Loucy (cell line): ENCODE measurements around the gene TBX3.

ENCODE experiments used
- H2AFZ ChIP-seq: fragments of 200-600 bp; sonication (generic); 2 replicates; pipeline ENCODE4 v1.6.0; 2016; ENCODE audit warnings: antibody characterized with exemption, mild to moderate bottlenecking, low read length, moderate library complexity
- H3F3A ChIP-seq: fragments of 200-600 bp; 2 replicates; pipeline ENCODE4 v1.6.0; 2016; ENCODE audit warnings: antibody characterized with exemption, low read depth, mild to moderate bottlenecking
- H3K27me3 ChIP-seq: fragments of 200-600 bp; sonication (generic); 2 replicates; pipeline ENCODE4 v1.6.1; 2014; ENCODE audit warnings: low read length, mild to moderate bottlenecking; ENCODE audit not compliant: insufficient read depth, poor library complexity, severe bottlenecking
- H3K36me3 ChIP-seq: fragments of 200-600 bp; sonication (generic); 2 replicates; pipeline ENCODE4 v1.6.1; 2016; ENCODE audit warnings: low read length; ENCODE audit not compliant: insufficient read depth
- H3K4me1 ChIP-seq: fragments of 200-600 bp; sonication (generic); 2 replicates; pipeline ENCODE4 v1.5.1; 2014; ENCODE audit warnings: low read length, mild to moderate bottlenecking; ENCODE audit not compliant: insufficient read depth, poor library complexity, severe bottlenecking
- H3K4me2 ChIP-seq: fragments of 200-600 bp; sonication (generic); 2 replicates; pipeline ENCODE4 v1.6.0; 2014; ENCODE audit warnings: antibody characterized with exemption, low read length, low read depth, mild to moderate bottlenecking; ENCODE audit not compliant: poor library complexity, severe bottlenecking
- H3K4me3 ChIP-seq: fragments of 200-600 bp; sonication (generic); 2 replicates; pipeline ENCODE4 v1.5.1; 2014; ENCODE audit warnings: low read length, mild to moderate bottlenecking, mixed read lengths; ENCODE audit not compliant: poor library complexity, severe bottlenecking
- H3K79me2 ChIP-seq: fragments of 200-600 bp; sonication (generic); 2 replicates; pipeline ENCODE4 v1.6.1; 2014; ENCODE audit warnings: low read length; ENCODE audit not compliant: insufficient read depth
- H3K9ac ChIP-seq: fragments of 200-600 bp; sonication (generic); 2 replicates; pipeline ENCODE4 v1.6.0; 2014; ENCODE audit warnings: mild to moderate bottlenecking, low read depth, low read length, moderate library complexity; ENCODE audit not compliant: poor library complexity, severe bottlenecking
- H3K9me2 ChIP-seq: fragments of 200-600 bp; sonication (generic); replicated peaks from 2 replicates; pipeline ENCODE4 v1.6.1; 2016; ENCODE audit warnings: low read depth, low read length, mixed read lengths
- H3K9me3 ChIP-seq: fragments of 200-600 bp; sonication (generic); 2 replicates; pipeline ENCODE4 v1.6.1; 2014; ENCODE audit warnings: mild to moderate bottlenecking, antibody characterized with exemption, low read length, low read depth; ENCODE audit not compliant: insufficient read depth
- H4K20me1 ChIP-seq: fragments of 200-600 bp; sonication (generic); 2 replicates; pipeline ENCODE4 v1.6.0; 2014; ENCODE audit warnings: antibody characterized with exemption, low read length, mild to moderate bottlenecking; ENCODE audit not compliant: insufficient read depth, poor library complexity, severe bottlenecking
- EZH2phosphoT487 ChIP-seq: fragments of 200-600 bp; IDR thresholded peaks from 2 replicates; pipeline ENCODE4 v1.6.1; 2018; ENCODE audit warnings: antibody characterized with exemption, mild to moderate bottlenecking, moderate library complexity, borderline replicate concordance
- TF ChIP-seq, protein P1 (sequence below): fragments of 200-600 bp; sonication (generic); conservative IDR thresholded peaks from 2 replicates; pipeline ENCODE4 v1.5.1; 2014; ENCODE audit warnings: mild to moderate bottlenecking, antibody characterized with exemption, low read length

Gene TBX3

DNA sequence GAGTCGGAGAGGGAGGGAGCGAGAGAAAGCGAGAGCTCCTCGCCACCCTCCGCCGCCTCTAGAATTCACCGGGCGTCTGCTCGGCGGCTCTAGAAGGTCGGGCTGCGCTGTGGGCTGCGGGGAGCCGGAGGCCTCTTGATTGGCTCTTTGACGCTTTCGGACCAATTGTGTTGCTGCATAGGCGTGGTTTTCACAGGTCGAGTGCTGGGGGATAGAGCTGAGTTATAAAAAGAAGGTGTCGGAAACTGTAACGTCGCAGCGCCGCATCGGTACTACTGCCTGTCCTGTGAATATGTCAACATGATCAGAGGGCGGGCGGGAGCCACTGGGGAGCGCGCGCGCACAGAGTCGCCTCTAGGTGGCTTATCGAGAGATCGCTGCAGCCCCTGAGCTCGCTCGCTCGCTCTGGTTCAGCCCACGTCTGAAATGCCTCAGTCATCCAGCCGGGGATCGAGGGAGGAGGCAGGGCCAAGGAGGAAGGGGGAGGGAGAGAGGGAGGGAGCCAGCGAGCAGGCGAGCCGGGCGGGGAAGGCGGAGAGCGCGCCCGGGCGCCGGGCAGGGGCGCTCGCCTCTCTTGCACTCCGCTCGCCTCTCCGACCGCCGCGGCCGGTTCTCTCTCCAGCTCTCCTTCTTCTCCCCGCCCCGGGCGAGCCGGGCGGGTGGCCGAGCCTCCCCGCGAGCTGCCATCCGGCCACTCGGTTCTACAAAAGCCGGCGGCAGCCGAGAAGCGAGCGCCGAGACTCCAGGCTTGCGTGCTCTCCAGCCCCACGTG is at the start of gene TBX3:
TSS of gene TBX3 (minus strand) at position 78 of the 772 bp plus-strand sequence. CDS start 975 bp downstream, outside the sequence.
- no peak for TF ChIP-seq EZH2phosphoT487
- TF ChIP-seq, protein P1, sequence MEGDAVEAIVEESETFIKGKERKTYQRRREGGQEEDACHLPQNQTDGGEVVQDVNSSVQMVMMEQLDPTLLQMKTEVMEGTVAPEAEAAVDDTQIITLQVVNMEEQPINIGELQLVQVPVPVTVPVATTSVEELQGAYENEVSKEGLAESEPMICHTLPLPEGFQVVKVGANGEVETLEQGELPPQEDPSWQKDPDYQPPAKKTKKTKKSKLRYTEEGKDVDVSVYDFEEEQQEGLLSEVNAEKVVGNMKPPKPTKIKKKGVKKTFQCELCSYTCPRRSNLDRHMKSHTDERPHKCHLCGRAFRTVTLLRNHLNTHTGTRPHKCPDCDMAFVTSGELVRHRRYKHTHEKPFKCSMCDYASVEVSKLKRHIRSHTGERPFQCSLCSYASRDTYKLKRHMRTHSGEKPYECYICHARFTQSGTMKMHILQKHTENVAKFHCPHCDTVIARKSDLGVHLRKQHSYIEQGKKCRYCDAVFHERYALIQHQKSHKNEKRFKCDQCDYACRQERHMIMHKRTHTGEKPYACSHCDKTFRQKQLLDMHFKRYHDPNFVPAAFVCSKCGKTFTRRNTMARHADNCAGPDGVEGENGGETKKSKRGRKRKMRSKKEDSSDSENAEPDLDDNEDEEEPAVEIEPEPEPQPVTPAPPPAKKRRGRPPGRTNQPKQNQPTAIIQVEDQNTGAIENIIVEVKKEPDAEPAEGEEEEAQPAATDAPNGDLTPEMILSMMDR: no peak
- H3K27me3 ChIP-seq: no peaks in the 10 kb centered on the region
- H3K9ac ChIP-seq: no peak within 1 kb of the TSS
- H3K4me2 ChIP-seq: no peak within 1 kb of the TSS
- no peaks in the 10 kb centered on the region for H3K36me3 ChIP-seq
- no peaks in the 10 kb centered on the region for H3K9me2 ChIP-seq
- H3F3A ChIP-seq: no peaks in the 10 kb centered on the region
- H4K20me1 ChIP-seq: no peaks in the 10 kb centered on the region
- peaks cover 6% of the 10 kb centered on the region; the same call in 1 of the 2 replicates for H3K9me3 ChIP-seq
- H2AFZ ChIP-seq: no peak within 1 kb of the TSS
- H3K4me1 ChIP-seq: no peaks in the 10 kb centered on the region
- no peak within 1 kb of the TSS for H3K4me3 ChIP-seq
- H3K79me2 ChIP-seq: no peaks in the 10 kb centered on the region

DNA sequence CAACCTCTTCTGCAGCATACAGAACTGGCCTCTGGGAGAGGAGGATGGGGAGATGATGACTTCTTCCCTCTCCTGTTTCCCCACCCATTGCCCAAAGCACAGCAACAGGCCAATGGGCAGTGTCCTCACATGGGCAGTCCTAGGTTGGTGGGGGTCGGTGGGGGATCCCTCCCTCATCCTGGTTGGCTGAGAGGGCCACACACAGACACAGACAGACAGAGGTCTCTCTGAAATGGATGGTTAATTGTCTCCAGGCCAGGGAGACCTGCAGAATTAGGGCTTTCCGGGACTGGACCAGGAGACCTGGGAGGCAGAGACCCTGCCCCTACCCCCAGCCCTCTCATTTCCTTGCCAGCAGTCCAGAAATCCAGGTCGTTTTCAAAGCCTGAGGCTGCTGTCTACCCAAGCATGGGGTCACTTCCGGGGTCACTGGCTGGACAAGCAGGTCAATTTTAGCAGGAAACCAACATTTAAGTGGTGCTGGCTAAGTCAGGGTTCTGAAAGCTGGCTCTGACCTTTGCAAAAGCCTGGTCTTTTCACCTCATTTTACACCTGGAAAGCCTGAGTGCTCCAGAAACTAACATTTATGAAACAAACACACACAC is 48.6 kb upstream of the TBX3 start:
- Histone ChIP-seq H2AFZ (no peak overlapping the region), H3K36me3 (no peaks in the 10 kb centered on the region), H3K9me3 (no peaks in the 10 kb centered on the region), H3K4me3 (no peak overlapping the region), H3K9ac (no peak overlapping the region), H3K4me2 (no peak overlapping the region), H3K4me1 (no peaks in the 10 kb centered on the region), H4K20me1 (no peaks in the 10 kb centered on the region), H3K9me2 (no peaks in the 10 kb centered on the region), H3F3A (no peaks in the 10 kb centered on the region), H3K79me2 (no peaks in the 10 kb centered on the region), H3K27me3 (no peaks in the 10 kb centered on the region)
- TF ChIP-seq EZH2phosphoT487: no peak
- TF ChIP-seq, protein P1: no peak

DNA sequence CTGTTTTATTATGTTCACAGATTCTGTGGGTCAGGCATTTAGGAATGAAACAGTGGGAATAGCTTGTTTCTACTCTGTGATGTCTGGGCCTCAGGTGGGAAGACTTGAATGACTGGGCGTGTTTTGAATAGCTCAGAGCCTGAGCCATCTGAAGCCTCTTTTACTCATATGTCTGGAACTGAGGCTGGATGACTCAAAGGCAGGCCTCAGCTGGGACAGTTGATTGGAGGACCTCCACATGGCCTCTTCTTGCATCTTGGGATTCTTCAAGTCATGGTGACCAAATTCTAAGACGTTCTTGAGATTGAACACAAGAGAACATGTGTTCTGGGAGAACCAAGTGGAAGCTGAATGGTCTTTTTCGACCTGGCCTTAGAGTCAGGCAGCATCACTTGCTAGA is 45.8 kb upstream of the TBX3 start:
- Histone ChIP-seq H3K9ac (no peak overlapping the region), H2AFZ (no peak overlapping the region), H3K36me3 (no peaks in the 10 kb centered on the region), H3F3A (no peaks in the 10 kb centered on the region), H4K20me1 (no peaks in the 10 kb centered on the region), H3K27me3 (no peaks in the 10 kb centered on the region), H3K9me3 (no peaks in the 10 kb centered on the region), H3K4me3 (no peak overlapping the region), H3K9me2 (no peaks in the 10 kb centered on the region), H3K4me2 (no peak overlapping the region), H3K79me2 (no peaks in the 10 kb centered on the region), H3K4me1 (no peaks in the 10 kb centered on the region)
- TF ChIP-seq, protein P1: no peak
- no peak for TF ChIP-seq EZH2phosphoT487
